ENCODE measurements around the gene CMIP.

DNA sequence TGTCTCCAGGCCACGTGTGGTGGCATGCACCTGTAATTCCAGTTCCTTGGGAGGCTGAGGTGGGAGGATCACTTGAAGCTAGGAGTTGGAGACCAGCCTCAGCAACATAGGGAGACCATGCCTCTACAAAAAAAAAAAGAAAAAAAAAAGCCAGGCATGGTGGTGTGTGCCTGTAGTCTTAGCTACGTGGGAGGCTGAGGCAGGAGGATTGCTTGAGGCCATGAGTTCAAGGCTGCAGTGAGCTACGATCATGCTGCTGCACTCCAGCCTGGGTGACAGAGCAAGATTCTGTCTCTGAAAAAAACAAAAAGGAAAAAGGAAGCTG is 103.9 kb downstream of the CMIP start:
- TF ChIP-seq, protein P1, sequence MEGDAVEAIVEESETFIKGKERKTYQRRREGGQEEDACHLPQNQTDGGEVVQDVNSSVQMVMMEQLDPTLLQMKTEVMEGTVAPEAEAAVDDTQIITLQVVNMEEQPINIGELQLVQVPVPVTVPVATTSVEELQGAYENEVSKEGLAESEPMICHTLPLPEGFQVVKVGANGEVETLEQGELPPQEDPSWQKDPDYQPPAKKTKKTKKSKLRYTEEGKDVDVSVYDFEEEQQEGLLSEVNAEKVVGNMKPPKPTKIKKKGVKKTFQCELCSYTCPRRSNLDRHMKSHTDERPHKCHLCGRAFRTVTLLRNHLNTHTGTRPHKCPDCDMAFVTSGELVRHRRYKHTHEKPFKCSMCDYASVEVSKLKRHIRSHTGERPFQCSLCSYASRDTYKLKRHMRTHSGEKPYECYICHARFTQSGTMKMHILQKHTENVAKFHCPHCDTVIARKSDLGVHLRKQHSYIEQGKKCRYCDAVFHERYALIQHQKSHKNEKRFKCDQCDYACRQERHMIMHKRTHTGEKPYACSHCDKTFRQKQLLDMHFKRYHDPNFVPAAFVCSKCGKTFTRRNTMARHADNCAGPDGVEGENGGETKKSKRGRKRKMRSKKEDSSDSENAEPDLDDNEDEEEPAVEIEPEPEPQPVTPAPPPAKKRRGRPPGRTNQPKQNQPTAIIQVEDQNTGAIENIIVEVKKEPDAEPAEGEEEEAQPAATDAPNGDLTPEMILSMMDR (IDR thresholded peaks at IDR 0.05; ENCODE audit: borderline replicate concordance, extremely low read depth, low read length, poor library complexity, severe bottlenecking), result no peak
- no peak for TF ChIP-seq EZH2 (IDR thresholded peaks at IDR 0.05; ENCODE audit: borderline replicate concordance, low read depth, low read length, severe bottlenecking)
